Fibroblast of pulmonary artery (primary cell): ENCODE data around the gene HIC1.
A peak's percentile ranks its signal among the peaks of the same experiment; 100 is the strongest.

Source experiments
- DNase-seq: peaks from one replicate; pipeline ENCODE4 v3.0.0-alpha.2; 2010; ENCODE audit warnings: low read depth
- H3K4me3 ChIP-seq: replicated peaks from 2 replicates; pipeline ENCODE4 v1.5.1; 2011; ENCODE audit warnings: low read depth, mild to moderate bottlenecking, control low read depth, low read length, moderate library complexity
- TF ChIP-seq, protein P1 (sequence below): IDR thresholded peaks from 2 replicates; pipeline ENCODE4 v1.5.1; 2011; ENCODE audit warnings: mild to moderate bottlenecking, control low read depth, low read length, inconsistent platforms; ENCODE audit errors: missing control alignments

Gene HIC1

GRCh38 chr17:2022647-2023240, 32.2 kb upstream of the HIC1 start:
- DNase-seq, result no peak
- TF ChIP-seq, protein P1, sequence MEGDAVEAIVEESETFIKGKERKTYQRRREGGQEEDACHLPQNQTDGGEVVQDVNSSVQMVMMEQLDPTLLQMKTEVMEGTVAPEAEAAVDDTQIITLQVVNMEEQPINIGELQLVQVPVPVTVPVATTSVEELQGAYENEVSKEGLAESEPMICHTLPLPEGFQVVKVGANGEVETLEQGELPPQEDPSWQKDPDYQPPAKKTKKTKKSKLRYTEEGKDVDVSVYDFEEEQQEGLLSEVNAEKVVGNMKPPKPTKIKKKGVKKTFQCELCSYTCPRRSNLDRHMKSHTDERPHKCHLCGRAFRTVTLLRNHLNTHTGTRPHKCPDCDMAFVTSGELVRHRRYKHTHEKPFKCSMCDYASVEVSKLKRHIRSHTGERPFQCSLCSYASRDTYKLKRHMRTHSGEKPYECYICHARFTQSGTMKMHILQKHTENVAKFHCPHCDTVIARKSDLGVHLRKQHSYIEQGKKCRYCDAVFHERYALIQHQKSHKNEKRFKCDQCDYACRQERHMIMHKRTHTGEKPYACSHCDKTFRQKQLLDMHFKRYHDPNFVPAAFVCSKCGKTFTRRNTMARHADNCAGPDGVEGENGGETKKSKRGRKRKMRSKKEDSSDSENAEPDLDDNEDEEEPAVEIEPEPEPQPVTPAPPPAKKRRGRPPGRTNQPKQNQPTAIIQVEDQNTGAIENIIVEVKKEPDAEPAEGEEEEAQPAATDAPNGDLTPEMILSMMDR, result no peak
- no peak overlapping the region for H3K4me3 ChIP-seq

DNA sequence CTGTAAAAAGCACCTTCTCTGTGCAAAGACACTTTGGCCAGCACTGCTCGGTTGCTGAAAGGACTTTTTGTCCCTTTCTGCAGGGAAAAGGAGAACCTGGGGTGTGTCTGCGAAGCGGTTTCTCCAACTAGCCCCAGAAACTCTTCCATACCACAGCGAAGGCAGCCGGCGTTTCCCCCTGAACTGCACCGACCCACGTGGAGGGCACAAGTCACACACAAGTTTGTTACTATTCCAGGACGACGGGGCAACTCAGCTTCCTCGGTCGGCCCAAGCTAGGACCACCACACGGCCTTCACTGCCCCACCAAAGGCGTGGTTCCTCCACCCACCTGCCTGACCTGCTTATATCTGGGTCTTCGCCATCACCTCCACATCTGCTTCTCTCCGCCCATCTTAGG, 31.6 kb upstream of the HIC1 start:
- no peak for DNase-seq
- H3K4me3 ChIP-seq, result no peak overlapping the region
- TF ChIP-seq, protein P1, result no peak

DNA sequence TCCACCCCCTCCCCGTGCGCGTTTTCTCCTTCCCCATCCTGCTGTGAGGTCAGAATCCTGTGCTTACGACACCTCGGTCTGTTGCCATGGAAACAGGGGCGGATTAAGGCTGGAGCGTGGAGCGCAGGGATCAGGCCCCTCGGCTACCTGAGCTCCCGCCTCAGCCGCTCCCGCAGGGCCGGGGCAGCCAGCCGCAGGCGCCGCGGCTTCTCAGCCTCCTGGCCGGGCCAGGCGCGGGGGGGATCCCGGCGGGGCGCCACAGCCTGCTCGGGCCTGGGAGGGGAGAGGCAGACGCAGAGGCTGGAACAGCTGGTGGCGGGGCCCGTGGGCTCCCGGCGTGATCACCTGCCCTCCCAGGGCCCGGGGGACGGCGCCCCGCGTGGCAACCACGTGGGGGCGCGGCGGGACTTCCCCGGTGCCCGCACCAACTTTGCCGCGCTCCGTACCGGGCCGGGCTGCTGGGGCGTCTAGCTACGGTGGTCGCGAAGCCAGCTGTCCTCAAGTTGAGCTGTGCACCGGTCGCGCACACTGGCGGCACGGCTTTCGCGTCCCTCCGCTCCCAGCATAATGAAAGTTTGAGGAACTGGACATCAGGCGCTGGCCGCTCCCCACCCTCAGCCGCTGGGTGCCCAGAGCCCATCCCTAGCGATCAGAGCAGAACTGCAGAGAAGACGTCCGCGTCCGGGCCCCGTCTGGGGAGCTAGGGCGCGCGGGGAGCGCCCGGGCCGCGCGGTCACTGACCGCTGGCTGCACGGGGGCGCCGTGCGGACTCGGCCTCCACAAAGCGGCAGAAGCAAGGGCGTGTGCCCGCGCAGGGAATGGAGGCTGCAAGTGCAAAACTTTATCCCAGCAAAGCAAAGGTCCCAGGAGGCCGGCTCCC, 31.0 kb upstream of the HIC1 start:
- peak overlapping the region; percentile 7 for H3K4me3 ChIP-seq
- DNase-seq, result peak; percentile 64
- TF ChIP-seq, protein P1, result no peak

GRCh38 chr17:2024572-2025219, 30.2 kb upstream of the HIC1 start:
- DNase-seq, result no peak
- TF ChIP-seq, protein P1, result no peak
- H3K4me3 ChIP-seq, result no peak overlapping the region

- TF ChIP-seq, protein P1, result no peak
- H3K4me3 ChIP-seq, result peak within 1 kb of the TSS; percentile 30
- DNase-seq, result peak; percentile 32
Observed at GRCh38 chr17:2025220-2025621, 29.7 kb upstream of the HIC1 start, which contains the start of gene RTN4RL1. Gene RTN4RL1, minus strand, starts transcription at chr17:2025334. Its CDS starts 469 bp downstream, at chr17:2024865.

GRCh38 chr17:2025622-2026309, 29.1 kb upstream of the HIC1 start:
- H3K4me3 ChIP-seq, result peak overlapping the region; percentile 30
- TF ChIP-seq, protein P1, result peak; percentile 67
- peak; percentile 70 for DNase-seq
